ENCODE results near the gene BYSL.

The BYSL gene

GRCh38 chr6:41972826-41973225, 51.5 kb downstream of the BYSL start:
- ChIA-PET POLR2A (no interaction called here), CTCF (no interaction called here)
- no peak for DNase-seq (ENCODE audit: low read depth, low spot score)
- no peak overlapping the region for H3K4me3 ChIP-seq (ENCODE audit: low read depth, low read length)
- TF ChIP-seq CTCF (IDR thresholded peaks at IDR 0.05; ENCODE audit: insufficient read depth, low read length, missing control alignments), result no peak

GRCh38 chr6:41974281-41974825, 53.1 kb downstream of the BYSL start:
- DNase-seq (ENCODE audit: low read depth, low spot score), result no peak
- no peak overlapping the region for H3K4me3 ChIP-seq (ENCODE audit: low read depth, low read length)
- ChIA-PET CTCF (interaction anchor here (0.9 kb wide), 1 partner anchor 11 kb away, joined by 3 read pairs; no protein-coding TSS in a partner anchor), POLR2A (no interaction called here)
- TF ChIP-seq CTCF (IDR thresholded peaks at IDR 0.05; ENCODE audit: insufficient read depth, low read length, missing control alignments), result no peak

GRCh38 chr6:41975276-41975675, 54.0 kb downstream of the BYSL start:
- TF ChIP-seq CTCF (IDR thresholded peaks at IDR 0.05; ENCODE audit: insufficient read depth, low read length, missing control alignments), result no peak
- no peak overlapping the region for H3K4me3 ChIP-seq (ENCODE audit: low read depth, low read length)
- ChIA-PET POLR2A (no interaction called here), CTCF (no interaction called here)
- no peak for DNase-seq (ENCODE audit: low read depth, low spot score)

GRCh38 chr6:41976794-41977484, 55.6 kb downstream of the BYSL start:
- no peak overlapping the region for H3K4me3 ChIP-seq (ENCODE audit: low read depth, low read length)
- POLR2A ChIA-PET, result no interaction called here
- CTCF ChIA-PET, result interaction anchor here (0.9 to 1.3 kb wide), 3 partner anchors 33 to 191 kb away, joined by 3 to 5 read pairs (median 4); no protein-coding TSS in a partner anchor
- TF ChIP-seq CTCF (IDR thresholded peaks at IDR 0.05; ENCODE audit: insufficient read depth, low read length, missing control alignments), result no peak
- no peak for DNase-seq (ENCODE audit: low read depth, low spot score)

All from AG04449 (cell line).